ENCODE data around the gene OSBPL7.
A peak's percentile ranks its signal among the peaks of the same experiment; 100 is the strongest.

Gene OSBPL7

DNA sequence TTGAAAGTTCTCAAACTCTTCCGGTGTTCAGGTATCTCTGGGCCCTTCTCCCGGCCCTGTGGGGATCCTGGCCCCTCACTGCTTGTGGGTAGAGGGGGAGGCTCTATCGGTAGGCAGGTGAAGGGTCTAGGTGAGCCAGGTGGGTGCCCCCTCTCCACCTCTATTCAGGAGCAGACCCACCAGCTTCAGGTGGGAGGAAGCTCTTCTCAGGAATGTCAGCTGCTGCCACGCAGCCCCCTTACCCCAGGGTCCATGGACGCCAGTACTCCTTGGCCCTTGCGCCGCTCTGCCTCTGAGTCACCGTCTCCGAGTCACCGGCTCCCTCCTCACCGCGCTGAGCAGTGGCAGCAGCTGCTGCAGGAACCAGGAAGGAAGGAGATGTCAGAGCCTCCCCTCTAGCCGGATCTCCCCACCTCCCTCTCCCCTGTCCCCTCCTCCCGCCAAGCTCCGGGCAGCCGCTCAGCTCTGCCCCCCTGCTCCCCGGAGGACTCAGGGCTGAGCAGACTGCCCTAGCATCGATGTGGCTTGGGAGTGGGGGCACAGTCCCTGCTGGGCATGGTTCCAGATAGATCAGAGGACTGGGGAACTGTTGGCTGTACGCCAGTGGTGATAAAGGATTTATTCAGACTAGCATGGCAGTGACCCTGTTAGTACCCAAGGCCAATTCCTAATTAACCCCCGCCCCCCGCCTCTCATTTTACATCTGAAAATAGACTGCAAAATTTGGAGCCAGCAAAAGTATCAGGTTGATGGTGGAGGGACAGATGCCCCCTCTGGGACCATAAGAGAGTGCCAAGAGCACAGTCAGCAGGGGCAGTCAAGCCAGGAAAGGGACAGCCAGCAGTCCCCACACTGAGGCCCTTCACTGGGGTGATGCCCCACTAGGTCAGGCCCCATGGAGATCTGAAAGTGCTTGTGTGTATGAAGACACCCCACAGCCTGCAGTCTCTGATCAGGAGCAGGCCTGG, at the start of gene OSBPL7:
Gene OSBPL7, minus strand, starts transcription at position 371 of the 968 bp plus-strand sequence. CDS start 1,516 bp downstream, outside the sequence.
- peak; percentile 78 for DNase-seq

DNA sequence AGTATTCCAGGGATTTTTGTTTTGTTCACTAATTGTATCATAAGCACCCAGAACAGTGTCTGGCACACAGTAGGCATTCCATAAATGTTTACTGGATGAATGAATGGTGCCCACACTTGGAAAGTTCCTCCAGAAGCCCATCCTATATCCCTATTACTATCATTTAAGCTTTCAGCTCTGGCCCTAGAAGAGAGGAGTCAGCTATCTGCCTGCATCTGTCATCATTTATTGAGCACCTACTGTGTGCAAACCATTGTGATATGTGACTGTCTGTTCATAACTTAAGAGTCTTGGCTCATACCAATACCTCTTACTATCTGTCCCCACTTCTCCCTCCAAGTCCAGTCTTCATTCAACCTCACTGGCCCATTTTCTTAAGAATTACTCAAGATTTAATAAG, 49.5 kb upstream of the OSBPL7 start:
- no peak for DNase-seq

DNA sequence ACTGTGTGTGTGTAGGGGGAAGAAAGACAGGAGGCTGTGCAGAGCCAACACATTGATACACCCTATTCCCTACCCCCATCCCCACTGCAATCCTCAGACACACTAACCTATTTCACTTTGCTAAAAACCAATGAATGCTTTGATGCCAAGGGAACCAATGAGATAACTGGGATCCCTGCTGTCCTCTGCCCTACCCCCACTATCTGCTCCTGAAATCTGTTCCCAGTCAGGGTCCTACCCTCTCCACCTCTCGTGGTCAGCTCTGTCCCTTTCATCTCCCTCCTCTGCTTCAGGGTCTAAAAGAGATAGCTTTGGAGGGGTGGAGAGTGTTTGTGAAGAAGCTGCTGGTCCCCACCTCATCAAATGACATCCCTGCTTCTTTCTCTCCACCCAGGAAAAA, 48.5 kb upstream of the OSBPL7 start:
- DNase-seq = no peak

DNA sequence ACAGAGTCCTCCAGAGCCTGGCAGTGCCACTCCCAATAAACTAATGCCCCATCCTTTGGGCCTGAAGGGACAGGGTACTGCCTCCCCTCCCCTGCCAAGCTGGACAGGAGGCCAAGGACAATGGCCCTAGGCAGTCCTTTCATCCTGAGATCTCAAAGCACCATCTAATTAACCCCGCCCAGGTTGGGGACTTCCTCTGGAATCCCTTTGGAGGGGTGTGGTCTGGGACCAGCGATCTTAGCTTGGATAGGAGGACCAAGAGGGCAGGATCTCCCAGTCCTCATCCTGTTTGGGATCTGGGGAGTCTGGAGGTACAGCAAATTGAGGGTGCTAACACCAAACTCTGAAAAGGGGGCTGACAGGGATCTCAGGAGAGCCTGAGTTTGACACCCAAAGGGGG, 47.5 kb upstream of the OSBPL7 start:
- no peak for DNase-seq

DNA sequence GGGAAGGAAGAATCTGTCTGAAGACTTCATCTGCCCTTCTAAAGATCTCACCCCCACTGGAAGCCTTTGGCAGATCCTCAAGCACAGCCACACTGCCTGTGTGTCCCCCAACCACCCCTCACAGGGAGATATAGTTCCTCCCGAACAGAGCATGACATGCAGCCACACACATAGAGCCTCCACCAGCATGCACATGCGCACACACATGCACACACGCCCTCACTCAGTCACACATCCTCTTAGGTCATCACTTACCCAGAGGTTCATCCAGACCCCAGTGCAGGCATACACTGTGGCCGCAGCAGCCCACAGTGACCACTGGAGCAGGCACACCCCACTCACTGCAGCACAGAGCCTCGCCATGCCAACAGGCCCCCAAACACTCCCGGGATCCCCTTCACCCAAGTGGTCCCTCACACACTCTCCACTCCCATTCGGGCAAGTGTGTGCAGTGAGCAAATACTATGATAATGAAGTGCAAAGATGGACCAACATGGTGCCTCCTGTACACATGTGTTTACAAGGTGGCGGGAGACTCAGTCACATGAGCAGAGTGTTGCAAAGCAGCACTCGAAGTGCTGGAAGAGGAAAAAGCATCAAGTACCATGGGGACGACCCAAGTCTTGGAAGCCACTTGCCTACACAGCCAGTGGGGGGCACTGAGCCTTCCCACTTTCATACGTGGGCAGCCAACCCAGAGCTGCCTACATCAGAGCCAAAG, 46.4 kb upstream of the OSBPL7 start:
- no peak for DNase-seq

GRCh38 chr17:47866941-47867340, 45.3 kb upstream of the OSBPL7 start:
- DNase-seq = no peak

DNA sequence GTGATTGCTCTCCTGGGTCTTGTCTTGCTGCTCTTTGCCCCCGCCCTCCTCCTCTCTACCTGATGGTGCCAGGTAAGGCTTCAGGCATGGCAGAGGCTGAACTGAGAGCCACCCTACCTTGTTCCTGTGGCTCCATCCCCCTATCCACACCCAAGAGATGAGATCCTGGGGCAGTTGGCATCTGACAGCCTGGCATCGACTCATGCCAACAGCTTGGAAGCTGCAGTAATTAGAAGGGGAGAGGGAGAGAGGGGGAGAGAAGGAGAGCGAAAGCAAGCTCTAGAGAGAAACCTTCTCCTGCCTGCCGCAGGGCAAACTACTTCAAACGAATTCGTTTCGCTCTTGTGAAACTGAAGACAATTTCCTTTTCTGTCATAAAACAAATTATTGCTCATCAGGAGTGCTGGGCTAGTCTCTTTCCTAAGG, 43.2 kb upstream of the OSBPL7 start:
- no peak for DNase-seq

DNA sequence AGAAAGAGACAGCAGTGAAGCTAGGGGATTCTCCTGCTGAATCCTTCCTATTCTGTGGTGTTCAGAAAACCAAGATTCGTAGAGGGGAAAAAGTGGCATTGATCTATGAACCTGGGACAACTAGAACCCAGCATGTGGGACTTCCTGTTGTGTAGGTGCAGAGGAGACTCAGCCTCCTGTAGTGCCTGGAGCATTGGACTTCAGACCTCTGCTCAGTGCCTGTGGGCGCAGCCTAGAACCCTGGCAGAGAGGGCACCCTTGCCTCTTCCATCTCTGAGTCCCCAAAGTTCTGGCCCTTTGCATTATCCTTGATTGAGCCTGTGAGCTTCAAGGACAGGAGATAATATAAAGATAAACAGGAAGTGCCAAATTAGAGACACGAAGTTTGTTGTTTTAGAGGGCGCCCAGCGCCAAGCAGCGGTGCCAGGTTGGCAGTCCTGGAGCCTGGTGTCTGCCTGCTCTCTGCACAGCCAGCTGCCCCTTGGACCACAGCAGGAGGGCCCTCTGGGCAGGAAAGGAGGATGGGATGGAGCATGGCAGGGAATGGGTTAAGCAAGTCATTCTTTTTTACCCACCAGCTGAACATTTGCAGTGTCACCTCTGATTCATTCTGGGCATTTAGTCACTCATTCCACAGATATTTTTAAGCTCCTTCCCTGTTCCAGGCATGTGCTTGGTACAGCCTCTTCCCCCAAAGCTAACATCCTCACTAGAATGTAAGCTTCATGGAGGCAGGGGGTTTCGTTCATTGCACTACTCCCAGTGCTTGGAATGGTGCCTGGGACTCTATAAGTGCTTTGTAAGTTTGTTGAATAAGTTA, 41.2 kb upstream of the OSBPL7 start:
- DNase-seq = no peak

- DNase-seq = no peak
Observed at GRCh38 chr17:47860386-47860785, 38.8 kb upstream of the OSBPL7 start.

GRCh38 chr17:47857551-47858455, 36.2 kb upstream of the OSBPL7 start:
- DNase-seq = no peak

DNA sequence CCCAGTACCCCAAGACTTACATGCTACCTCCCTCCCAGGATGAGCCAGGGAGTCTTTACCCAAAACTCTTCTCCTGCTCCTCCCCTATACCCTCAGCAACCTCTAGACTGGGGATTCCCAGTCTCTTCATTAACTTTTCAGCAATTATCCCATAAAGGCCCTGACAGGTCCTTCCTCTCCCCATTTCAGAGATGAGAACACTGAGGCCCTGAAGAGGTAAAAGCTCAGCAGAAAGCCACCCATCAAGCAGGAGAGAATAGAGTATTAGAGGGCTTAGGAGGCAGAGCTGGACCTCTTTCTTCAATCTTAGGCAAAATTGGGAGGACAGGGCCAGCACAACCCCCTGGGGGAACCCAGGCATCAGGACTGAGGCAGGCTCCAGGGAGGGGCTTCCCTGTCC, 35.2 kb upstream of the OSBPL7 start:
- no peak for DNase-seq

- no peak for DNase-seq
Observed at GRCh38 chr17:47855737-47856136, 34.1 kb upstream of the OSBPL7 start.

GRCh38 chr17:47853616-47854015, 32.0 kb upstream of the OSBPL7 start:
- DNase-seq = no peak

DNA sequence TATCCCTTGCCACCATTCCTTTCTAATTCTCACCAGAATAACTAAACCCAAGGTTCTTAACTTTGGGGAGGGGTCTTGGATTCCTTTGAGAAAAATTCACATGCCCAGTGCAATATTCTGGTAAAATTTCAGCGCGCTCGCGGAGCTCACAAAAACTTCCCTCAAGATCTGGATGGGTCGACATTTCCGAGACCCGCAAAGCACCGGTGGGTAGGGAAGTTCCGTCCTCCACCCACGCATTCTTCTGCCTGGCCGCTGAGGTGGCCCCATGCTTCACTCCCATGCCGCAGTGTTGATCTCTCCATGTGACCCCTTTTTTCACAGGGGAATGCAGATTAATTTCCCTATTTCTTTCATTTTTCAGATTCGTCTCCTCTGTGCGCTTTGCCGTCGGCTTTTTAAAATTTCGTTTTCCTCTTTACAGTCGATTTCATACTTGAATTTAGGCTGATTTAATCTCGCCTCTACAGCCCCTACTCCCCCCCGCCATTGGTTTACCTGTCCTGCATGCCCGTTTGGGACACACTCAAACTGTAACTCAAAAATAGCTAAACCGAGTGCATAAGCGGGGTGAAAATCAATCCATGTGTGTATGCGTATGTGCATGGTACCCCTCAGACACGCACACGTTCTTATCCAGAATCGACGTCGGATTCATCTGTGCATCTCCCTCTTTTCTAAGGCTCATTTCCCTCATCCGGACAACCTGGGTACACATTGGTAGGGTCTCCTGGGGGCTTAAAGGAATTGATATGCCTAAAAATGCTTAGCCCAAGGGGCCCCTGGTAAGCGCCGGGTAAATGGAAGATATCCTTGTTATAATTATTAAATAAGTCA, 30.7 kb upstream of the OSBPL7 start:
- no peak for DNase-seq

DNA sequence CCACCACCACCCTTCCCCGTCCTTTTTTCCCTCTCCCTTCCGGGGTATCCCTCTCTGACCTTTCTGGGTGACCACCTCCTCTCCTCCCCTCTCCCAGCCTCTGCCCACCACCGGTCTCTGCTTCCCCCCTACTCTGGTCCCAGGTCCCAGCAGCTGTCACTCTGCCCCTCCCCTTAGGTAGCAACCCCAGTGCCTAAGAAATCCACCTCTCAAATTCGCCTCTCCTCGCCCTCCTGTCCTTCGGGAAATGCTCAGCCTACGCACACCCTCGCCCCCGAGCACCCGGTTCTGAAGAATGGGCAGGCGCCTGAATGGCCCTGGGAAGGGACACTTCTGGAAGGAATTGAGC, 30.1 kb upstream of the OSBPL7 start:
- DNase-seq = no peak

DNA sequence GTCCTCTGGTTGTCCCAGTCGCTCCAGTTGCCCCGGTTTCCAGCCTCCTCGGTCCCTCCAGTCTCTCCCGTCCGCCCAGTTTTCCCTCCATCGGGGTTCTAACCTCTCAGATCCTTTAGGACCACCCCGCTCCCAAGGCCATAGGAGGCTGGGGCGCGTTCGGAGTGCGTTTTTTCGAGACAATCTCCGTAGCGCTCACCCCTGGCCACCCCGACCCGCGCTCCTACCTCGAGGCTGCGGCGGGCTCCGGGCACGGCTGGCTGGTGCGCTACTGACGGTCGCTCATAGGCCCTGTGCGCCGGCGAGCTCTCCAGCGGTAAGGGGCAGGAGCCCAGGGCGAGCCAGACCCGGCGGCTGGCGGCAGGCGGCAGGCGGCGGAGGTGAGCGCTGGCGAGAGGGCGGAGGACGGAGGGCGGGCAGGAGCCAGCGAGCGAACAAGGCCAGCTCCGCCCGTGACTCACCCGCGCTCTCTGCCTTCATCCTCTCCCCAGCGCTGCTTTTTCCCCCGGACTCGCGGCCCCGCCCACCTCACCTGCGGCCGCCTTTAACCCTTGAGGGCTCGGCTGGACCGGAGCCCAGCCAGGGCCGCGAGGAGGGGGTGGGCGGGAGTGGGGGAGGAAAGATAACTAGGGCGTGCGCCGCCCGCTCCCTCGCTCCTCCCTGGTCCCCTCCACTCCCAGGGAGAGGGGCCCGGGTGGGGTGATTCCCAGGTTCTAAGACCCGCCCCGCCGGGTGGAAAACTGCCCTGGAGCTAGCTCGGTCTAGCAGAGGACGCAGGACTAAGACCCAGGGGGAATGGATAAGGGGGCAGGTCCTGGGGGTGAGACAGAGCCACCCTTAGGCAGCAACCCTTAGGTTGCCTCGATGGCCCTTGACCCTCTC, 29.3 kb upstream of the OSBPL7 start, which contains the start of gene SP6:
Gene SP6, minus strand, starts transcription at position 472 of the 882 bp plus-strand sequence. CDS start 2,734 bp downstream, outside the sequence.
- peak; percentile 68 for DNase-seq

- no peak for DNase-seq
Observed at GRCh38 chr17:47850373-47850691, 28.7 kb upstream of the OSBPL7 start.

DNA sequence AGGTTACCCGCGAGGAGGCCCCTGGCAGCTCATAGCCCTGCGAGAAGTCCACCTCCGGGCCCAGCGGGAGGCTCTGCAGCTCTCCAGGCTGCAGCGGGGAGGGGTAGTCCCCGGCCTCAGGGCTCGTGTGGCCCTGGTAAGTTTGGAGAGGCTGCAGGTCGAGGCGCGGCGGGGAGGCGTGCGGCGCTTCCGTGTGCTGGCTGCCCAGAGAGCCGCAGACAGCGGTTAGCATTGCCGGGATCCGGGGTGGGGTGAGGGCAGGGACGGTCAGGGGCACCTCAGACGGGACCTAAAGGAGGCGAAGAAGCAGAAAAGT, 26.6 kb upstream of the OSBPL7 start:
- no peak for DNase-seq

DNA sequence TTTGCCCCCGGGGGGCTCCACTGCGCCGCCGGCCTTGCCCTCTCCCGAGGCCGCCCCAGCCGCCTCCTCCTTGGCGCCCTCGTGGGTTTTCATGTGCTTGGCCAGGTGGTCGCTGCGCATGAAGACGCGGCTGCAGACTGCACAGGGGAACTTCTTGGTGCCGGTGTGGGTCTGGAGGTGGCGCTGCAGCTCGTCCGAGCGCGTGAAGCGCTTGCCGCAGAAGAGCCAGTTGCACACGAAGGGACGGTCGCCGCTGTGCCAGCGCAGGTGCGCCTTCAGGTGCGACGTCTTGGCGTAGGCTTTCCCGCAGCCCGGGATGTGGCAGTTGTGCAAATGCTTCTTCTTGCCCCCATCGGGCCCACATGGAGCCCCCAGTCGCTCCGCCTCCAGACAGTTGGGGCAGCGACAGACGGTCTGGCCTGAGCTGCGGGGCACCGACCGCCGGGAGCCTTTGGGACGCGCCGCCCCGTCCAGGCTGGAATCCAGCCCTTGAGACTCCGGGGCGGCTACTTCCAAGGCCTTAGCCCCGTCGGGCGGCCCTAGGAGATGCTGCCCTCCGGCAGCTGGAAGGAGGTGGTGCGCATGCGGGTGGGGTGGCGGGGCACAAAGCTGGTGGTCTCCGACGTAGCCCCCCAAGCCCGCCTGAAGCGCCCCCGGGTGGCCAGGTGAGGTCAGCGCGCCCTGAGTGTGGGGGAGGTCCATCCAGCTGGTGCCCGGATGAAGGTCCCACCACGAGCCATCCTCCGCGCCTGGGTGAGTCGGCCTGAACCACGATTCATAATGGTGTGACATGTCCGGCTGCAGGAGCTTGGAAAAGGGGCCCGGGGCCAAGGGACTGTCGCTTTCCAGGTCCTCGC, 26.0 kb upstream of the OSBPL7 start:
- DNase-seq = no peak
